ENCODE measurements around the gene C12orf42.
A peak's percentile ranks its signal among the peaks of the same experiment; 100 is the strongest.

The C12orf42 gene

GRCh38 chr12:103495469-103496456 lies at the start of gene C12orf42:
C12orf42 (minus strand) TSS chr12:103495968; CDS start chr12:103478426, 17,542 bp downstream.
- DNase-seq (ENCODE audit: low read depth), result peak; percentile 43

- DNase-seq (ENCODE audit: low read depth), result no peak
These were observed 46.3 kb upstream of the C12orf42 start for GRCh38 chr12:103542078-103542477.

- DNase-seq (ENCODE audit: low read depth), result no peak
These were observed 44.6 kb upstream of the C12orf42 start for GRCh38 chr12:103540319-103540718.

- peak; percentile 20 for DNase-seq (ENCODE audit: low read depth)
These were observed 42.6 kb upstream of the C12orf42 start for GRCh38 chr12:103538397-103538796.

GRCh38 chr12:103530307-103531066 lies 34.7 kb upstream of the C12orf42 start:
- no peak for DNase-seq (ENCODE audit: low read depth)

- no peak for DNase-seq (ENCODE audit: low read depth)
These were observed 33.5 kb upstream of the C12orf42 start for GRCh38 chr12:103529306-103529705.

GRCh38 chr12:103524238-103524875 lies 28.6 kb upstream of the C12orf42 start:
- DNase-seq (ENCODE audit: low read depth), result no peak

GRCh38 chr12:103523771-103524170 lies 28.0 kb upstream of the C12orf42 start:
- DNase-seq (ENCODE audit: low read depth), result no peak

- DNase-seq (ENCODE audit: low read depth), result no peak
These were observed 25.0 kb upstream of the C12orf42 start for GRCh38 chr12:103520686-103521215.

GRCh38 chr12:103519632-103520031 lies 23.9 kb upstream of the C12orf42 start:
- no peak for DNase-seq (ENCODE audit: low read depth)

GRCh38 chr12:103518899-103519298 lies 23.1 kb upstream of the C12orf42 start:
- DNase-seq (ENCODE audit: low read depth), result no peak

GRCh38 chr12:103517161-103517560 lies 21.4 kb upstream of the C12orf42 start:
- DNase-seq (ENCODE audit: low read depth), result no peak

GRCh38 chr12:103515341-103515740 lies 19.6 kb upstream of the C12orf42 start:
- no peak for DNase-seq (ENCODE audit: low read depth)

GRCh38 chr12:103513875-103514274 lies 18.1 kb upstream of the C12orf42 start:
- no peak for DNase-seq (ENCODE audit: low read depth)

- DNase-seq (ENCODE audit: low read depth), result no peak
These were observed 9.8 kb upstream of the C12orf42 start for GRCh38 chr12:103505371-103506236.

- DNase-seq (ENCODE audit: low read depth), result no peak
These were observed 8.8 kb upstream of the C12orf42 start for GRCh38 chr12:103504606-103505005.

- DNase-seq (ENCODE audit: low read depth), result peak; percentile 8
These were observed 8.0 kb upstream of the C12orf42 start for GRCh38 chr12:103503546-103504480.

- DNase-seq (ENCODE audit: low read depth), result no peak
These were observed 5.7 kb upstream of the C12orf42 start for GRCh38 chr12:103501447-103501846.

- DNase-seq (ENCODE audit: low read depth), result no peak
These were observed 3.8 kb upstream of the C12orf42 start for GRCh38 chr12:103499571-103499970.

GRCh38 chr12:103498990-103499389 lies 3.2 kb upstream of the C12orf42 start:
- no peak for DNase-seq (ENCODE audit: low read depth)

Data from ELR (cell line).